Hematopoietic multipotent progenitor cell treated with erythropoietin and hydrocortisone succinate and interleukin-3 and kit ligand, for 4 days (in vitro differentiated cells): ENCODE measurements around the gene ZSWIM5.
"Not testable (repeated sequence)": the region's sequence is repeated elsewhere in the genome, so short reads cannot be mapped to it uniquely, and the experiment has no call there.

Experiments
- DNase-seq: peaks from one replicate; pipeline ENCODE4 v3.0.0-alpha.2; 2015

The ZSWIM5 gene

GRCh38 chr1:45001011-45001481, 205.4 kb downstream of the ZSWIM5 start:
- peak; percentile 67 for DNase-seq

GRCh38 chr1:44999232-44999631, 207.2 kb downstream of the ZSWIM5 start:
- DNase-seq: no peak

- DNase-seq: no peak
Observed at GRCh38 chr1:44995467-44996238, 210.8 kb downstream of the ZSWIM5 start.

- DNase-seq: no peak
Observed at GRCh38 chr1:44994309-44994898, 212.0 kb downstream of the ZSWIM5 start.

- no peak for DNase-seq
Observed at GRCh38 chr1:44988531-44989156, 217.8 kb downstream of the ZSWIM5 start.

- DNase-seq: peak; percentile 61
Observed at GRCh38 chr1:44985747-44986359, 220.6 kb downstream of the ZSWIM5 start.

GRCh38 chr1:44977372-44977771, 229.0 kb downstream of the ZSWIM5 start:
- not testable (repeated sequence) for DNase-seq

GRCh38 chr1:44976252-44976651, 230.2 kb downstream of the ZSWIM5 start:
- no peak for DNase-seq

- no peak for DNase-seq
Observed at GRCh38 chr1:44973645-44974044, 232.8 kb downstream of the ZSWIM5 start.

- DNase-seq: peak; percentile 28
Observed at GRCh38 chr1:44970317-44970716, 236.1 kb downstream of the ZSWIM5 start.
